ENCODE results near the gene CCL25.

DNA sequence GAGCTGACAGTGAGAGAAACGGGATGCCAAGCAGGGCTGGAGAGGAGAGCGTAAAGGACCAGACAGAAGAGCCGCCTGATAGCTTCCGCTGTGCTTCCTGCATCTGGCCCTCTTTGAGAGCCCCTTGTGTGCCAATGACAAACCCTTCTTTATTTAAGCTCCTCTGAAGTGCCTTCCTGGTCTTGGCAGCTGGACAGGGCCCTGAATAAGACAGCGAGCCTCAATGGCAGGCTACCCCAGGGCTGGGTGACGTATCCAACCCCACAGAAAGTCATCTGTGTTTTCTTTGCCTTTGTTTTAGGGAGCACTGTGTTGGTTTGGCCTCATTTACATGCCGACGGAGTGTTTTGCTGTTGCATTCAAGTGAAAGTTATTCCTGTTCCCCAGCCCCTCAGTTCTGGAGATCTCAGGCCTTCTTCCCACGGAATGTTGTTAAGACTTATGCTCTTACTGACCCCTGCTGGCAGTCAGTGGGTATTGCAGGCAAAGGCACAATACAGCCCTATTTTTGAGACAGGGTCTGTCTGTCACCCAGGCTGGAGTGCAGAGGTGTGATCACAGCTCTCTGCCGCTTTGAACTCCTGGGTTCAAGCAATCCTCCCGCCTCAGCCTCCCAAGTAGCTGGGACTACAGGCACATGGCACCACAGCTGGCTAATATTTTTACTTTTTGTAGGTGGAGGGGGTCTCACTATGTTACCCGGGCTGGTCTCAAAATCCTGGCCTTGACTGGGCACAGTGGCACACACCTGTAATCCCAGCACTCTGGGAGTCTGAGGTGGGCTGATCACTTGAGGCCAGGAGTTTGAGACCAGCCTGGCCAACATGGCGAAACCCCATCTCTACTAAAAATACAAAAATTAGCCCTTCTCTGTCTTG lies 16.8 kb downstream of the CCL25 start:
- TF ChIP-seq, protein P1, sequence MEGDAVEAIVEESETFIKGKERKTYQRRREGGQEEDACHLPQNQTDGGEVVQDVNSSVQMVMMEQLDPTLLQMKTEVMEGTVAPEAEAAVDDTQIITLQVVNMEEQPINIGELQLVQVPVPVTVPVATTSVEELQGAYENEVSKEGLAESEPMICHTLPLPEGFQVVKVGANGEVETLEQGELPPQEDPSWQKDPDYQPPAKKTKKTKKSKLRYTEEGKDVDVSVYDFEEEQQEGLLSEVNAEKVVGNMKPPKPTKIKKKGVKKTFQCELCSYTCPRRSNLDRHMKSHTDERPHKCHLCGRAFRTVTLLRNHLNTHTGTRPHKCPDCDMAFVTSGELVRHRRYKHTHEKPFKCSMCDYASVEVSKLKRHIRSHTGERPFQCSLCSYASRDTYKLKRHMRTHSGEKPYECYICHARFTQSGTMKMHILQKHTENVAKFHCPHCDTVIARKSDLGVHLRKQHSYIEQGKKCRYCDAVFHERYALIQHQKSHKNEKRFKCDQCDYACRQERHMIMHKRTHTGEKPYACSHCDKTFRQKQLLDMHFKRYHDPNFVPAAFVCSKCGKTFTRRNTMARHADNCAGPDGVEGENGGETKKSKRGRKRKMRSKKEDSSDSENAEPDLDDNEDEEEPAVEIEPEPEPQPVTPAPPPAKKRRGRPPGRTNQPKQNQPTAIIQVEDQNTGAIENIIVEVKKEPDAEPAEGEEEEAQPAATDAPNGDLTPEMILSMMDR (IDR thresholded peaks at IDR 0.05): peak in 3 of 6 experiments; percentile 25 to 46 (median 35)
- TF ChIP-seq POLR2A (IDR thresholded peaks at IDR 0.05): no peak
- TF ChIP-seq POLR2AphosphoS5 (IDR thresholded peaks at IDR 0.05): no peak
- TF ChIP-seq EP300 (IDR thresholded peaks at IDR 0.05): no peak

Data from upper lobe of left lung (tissue), 4 donors.